Astrocyte of the cerebellum (primary cell): ENCODE data around the gene SORCS1.

Source experiments
- DNase-seq: peaks from one replicate; pipeline ENCODE4 v3.0.0-alpha.2; 2011; ENCODE audit warnings: low read depth
- H3K4me3 ChIP-seq: 2 replicates; pipeline ENCODE4 v1.5.1; 2011; ENCODE audit warnings: mild to moderate bottlenecking, low read depth, low read length, moderate library complexity
- CTCF ChIP-seq: IDR thresholded peaks from 2 replicates; pipeline ENCODE4 v1.5.1; 2012; ENCODE audit warnings: low read length, low read depth, moderate library complexity, mild to moderate bottlenecking; ENCODE audit errors: missing control alignments
- in situ Hi-C: cut with HindIII; loops from 2 replicates; pipeline ENCODE4 v1.10.0; 2017; ENCODE audit warnings: low sequenced_read_pairs

SORCS1 gene

GRCh38 chr10:106608066-106608465, 556.4 kb downstream of the SORCS1 start:
- in situ Hi-C loops: no loop called here
- DNase-seq: no peak
- TF ChIP-seq CTCF: no peak

GRCh38 chr10:106595281-106595680, 569.2 kb downstream of the SORCS1 start:
- in situ Hi-C loops: no loop called here
- no peak for TF ChIP-seq CTCF
- DNase-seq: no peak
- no peak overlapping the region for H3K4me3 ChIP-seq

More at GRCh38 chr10:106608066-106608465, 556.4 kb downstream of the SORCS1 start:
- no peak overlapping the region for H3K4me3 ChIP-seq

GRCh38 chr10:106593876-106594275, 570.6 kb downstream of the SORCS1 start:
- DNase-seq: no peak
- in situ Hi-C loops: no loop called here
- H3K4me3 ChIP-seq: no peak overlapping the region
- TF ChIP-seq CTCF: no peak

- in situ Hi-C loops: no loop called here
Observed at GRCh38 chr10:106592396-106592795, 572.1 kb downstream of the SORCS1 start.

GRCh38 chr10:106582291-106582690, 582.2 kb downstream of the SORCS1 start:
- in situ Hi-C loops: no loop called here
- H3K4me3 ChIP-seq: no peak overlapping the region
- DNase-seq: no peak
- no peak for TF ChIP-seq CTCF

More at GRCh38 chr10:106592396-106592795, 572.1 kb downstream of the SORCS1 start:
- DNase-seq: no peak
- TF ChIP-seq CTCF: no peak
- H3K4me3 ChIP-seq: no peak overlapping the region

- no peak overlapping the region for H3K4me3 ChIP-seq
- DNase-seq: no peak
- no peak for TF ChIP-seq CTCF
- in situ Hi-C loops: no loop called here
Observed at GRCh38 chr10:106577756-106578155, 586.8 kb downstream of the SORCS1 start.

- no peak for DNase-seq
- in situ Hi-C loops: no loop called here
- TF ChIP-seq CTCF: no peak
Observed at GRCh38 chr10:106577266-106577665, 587.2 kb downstream of the SORCS1 start.

More at GRCh38 chr10:106577266-106577665, 587.2 kb downstream of the SORCS1 start:
- H3K4me3 ChIP-seq: no peak overlapping the region
